Skeletal muscle tissue (tissue), 4 donors: ENCODE data around the gene ACOX3. TPM values are rescaled to one million over a fixed set of nuclear protein-coding genes. Genes with fewer than 3 reads are reported as not detected.
"Not testable (repeated sequence)": the region's sequence is repeated elsewhere in the genome, so short reads cannot be mapped to it uniquely, and the experiment has no call there.

Experiments
- H3K27ac ChIP-seq: one replicate; pipeline ENCODE4 v1.7.0; 2013; ENCODE audit warnings: mild to moderate bottlenecking, low read depth, low read length, inconsistent platforms
- H3K27me3 ChIP-seq, 3 donors: one replicate each; pipeline ENCODE4 v1.7.0; 2013; ENCODE audit warnings: low read length in 3 of 3; ENCODE audit not compliant: control insufficient read depth in 3 of 3, insufficient read depth in 3 of 3
- H3K36me3 ChIP-seq, 3 donors: one replicate each; pipeline ENCODE4 v1.7.0; 2013; ENCODE audit warnings: low read length in 3 of 3; ENCODE audit not compliant: control insufficient read depth in 3 of 3, insufficient read depth in 3 of 3
- H3K4me1 ChIP-seq, 3 donors: one replicate each; pipeline ENCODE4 v1.7.0; 2013; ENCODE audit warnings: low read length in 3 of 3, mild to moderate bottlenecking in 3 of 3; ENCODE audit not compliant: control insufficient read depth in 3 of 3, insufficient read depth in 3 of 3
- H3K4me3 ChIP-seq, 3 donors: one replicate each; pipeline ENCODE4 v1.7.0; 2013; ENCODE audit warnings: low read length in 3 of 3
- H3K9ac ChIP-seq, 3 donors: one replicate each; pipeline ENCODE4 v1.7.0; 2013; ENCODE audit warnings: low read length in 3 of 3, mild to moderate bottlenecking in 3 of 3, moderate library complexity in 2 of 3, low read depth in 1 of 3
- H3K9me3 ChIP-seq, 3 donors: one replicate each; pipeline ENCODE4 v1.7.0; 2013; ENCODE audit warnings: low read length in 3 of 3; ENCODE audit not compliant: control insufficient read depth in 3 of 3
- total RNA-seq: library from RNA; depleted of rRNA; stranded (reverse); fragments of >200 nt; gene quantifications from one replicate; pipeline ENCODE4 v1.2.3, GENCODE V29; 2014
- donor health status: Osteomylitis.

ACOX3 gene
- total RNA-seq, 1 donor from 2014 or later, result 21.9 TPM

- Histone ChIP-seq H3K36me3 (no peaks in the 10 kb centered on the region), H3K27me3 (peaks cover 0 to 14% (median 6%) of the 10 kb centered on the region in 3 donors), H3K9ac (no peak overlapping the region), H3K9me3 (no peaks in the 10 kb centered on the region), H3K4me1 (peaks cover 13 to 26% (median 16%) of the 10 kb centered on the region in 3 donors), H3K4me3 (no peak overlapping the region), H3K27ac (no peak overlapping the region)
These were observed 95.2 kb downstream of the ACOX3 start for GRCh38 chr4:8345053-8345945.

GRCh38 chr4:8344377-8344776 lies 96.1 kb downstream of the ACOX3 start:
- H3K27ac ChIP-seq, result no peak overlapping the region
- no peaks in the 10 kb centered on the region for H3K36me3 ChIP-seq
- peaks cover 13 to 26% (median 16%) of the 10 kb centered on the region in 3 donors for H3K4me1 ChIP-seq
- no peaks in the 10 kb centered on the region for H3K9me3 ChIP-seq
- H3K27me3 ChIP-seq, result peaks cover 0 to 14% (median 6%) of the 10 kb centered on the region in 3 donors
- no peak overlapping the region for H3K9ac ChIP-seq
- H3K4me3 ChIP-seq, result no peak overlapping the region

DNA sequence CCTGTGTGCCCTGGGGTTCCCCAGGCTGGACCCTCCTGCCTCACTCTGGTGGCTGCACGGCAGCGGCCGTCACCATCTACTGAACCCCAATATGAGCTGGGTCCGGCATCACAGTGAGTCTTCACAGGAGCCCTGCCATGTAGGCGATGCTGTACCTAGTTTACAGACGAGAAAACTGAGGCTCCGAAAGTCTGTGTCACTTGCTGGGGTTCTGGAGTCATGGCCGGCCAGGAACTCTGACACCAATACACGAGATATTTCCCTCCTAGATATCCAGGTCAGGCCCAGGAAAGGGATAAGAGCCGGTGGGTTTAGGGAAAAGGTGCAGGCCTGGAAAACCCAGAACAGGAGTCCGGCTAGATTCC lies 96.6 kb downstream of the ACOX3 start:
- no peak overlapping the region for H3K27ac ChIP-seq
- peaks cover 0 to 14% (median 6%) of the 10 kb centered on the region in 3 donors for H3K27me3 ChIP-seq
- H3K36me3 ChIP-seq, result no peaks in the 10 kb centered on the region
- peaks cover 13 to 26% (median 16%) of the 10 kb centered on the region in 3 donors for H3K4me1 ChIP-seq
- H3K9ac ChIP-seq, result no peak overlapping the region
- H3K4me3 ChIP-seq, result no peak overlapping the region
- H3K9me3 ChIP-seq, result no peaks in the 10 kb centered on the region

DNA sequence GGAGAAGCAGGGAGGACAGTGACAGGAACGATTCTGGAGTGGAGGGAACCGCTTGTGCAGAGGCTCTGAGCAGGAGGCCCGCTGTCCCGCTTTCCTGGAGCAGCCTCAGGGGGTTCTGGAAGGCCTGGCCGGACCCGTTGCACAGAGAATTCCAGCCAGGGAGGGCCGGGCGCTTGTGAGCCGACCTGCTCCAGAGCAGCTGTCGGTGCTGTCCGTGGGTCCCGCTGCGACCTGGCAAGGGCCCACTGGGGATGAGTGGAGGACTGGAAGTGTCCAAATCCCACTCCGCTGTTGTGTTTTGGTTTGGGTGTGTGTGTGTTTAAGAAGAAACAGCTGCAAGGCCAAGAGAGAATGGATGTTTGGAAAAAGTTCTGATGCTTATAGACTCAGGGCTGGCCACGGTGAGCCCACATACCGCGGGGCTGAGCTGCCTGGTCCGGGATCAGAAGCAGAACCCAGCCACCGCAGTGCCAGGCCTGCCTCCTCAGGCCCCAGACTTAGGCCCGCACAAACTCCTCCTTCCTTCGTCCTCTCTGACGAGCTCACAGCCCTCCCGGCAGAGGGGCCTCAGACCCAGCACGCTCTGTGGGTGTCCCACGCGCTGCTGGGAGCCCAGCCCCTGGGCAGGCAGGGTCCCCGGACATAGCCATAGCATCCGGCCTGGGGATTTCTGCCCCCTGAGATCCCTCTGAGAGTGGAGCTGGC lies 97.1 kb downstream of the ACOX3 start:
- H3K27me3 ChIP-seq, result peaks cover 0 to 14% (median 6%) of the 10 kb centered on the region in 3 donors
- H3K4me1 ChIP-seq, result peaks cover 13 to 26% (median 16%) of the 10 kb centered on the region in 3 donors
- no peaks in the 10 kb centered on the region for H3K9me3 ChIP-seq
- H3K9ac ChIP-seq, result peak overlapping the region in 1 of 3 donors; percentile 8
- H3K36me3 ChIP-seq, result no peaks in the 10 kb centered on the region
- no peak overlapping the region for H3K4me3 ChIP-seq
- H3K27ac ChIP-seq, result no peak overlapping the region

- peak overlapping the region in 1 of 3 donors; percentile 8 for H3K9ac ChIP-seq
- H3K4me3 ChIP-seq, result no peak overlapping the region
- H3K27ac ChIP-seq, result no peak overlapping the region
- H3K4me1 ChIP-seq, result peaks cover 13 to 26% (median 16%) of the 10 kb centered on the region in 3 donors
- no peaks in the 10 kb centered on the region for H3K9me3 ChIP-seq
- H3K36me3 ChIP-seq, result no peaks in the 10 kb centered on the region
- H3K27me3 ChIP-seq, result peaks cover 0 to 14% (median 6%) of the 10 kb centered on the region in 3 donors
These were observed 97.8 kb downstream of the ACOX3 start for GRCh38 chr4:8342651-8343261.

DNA sequence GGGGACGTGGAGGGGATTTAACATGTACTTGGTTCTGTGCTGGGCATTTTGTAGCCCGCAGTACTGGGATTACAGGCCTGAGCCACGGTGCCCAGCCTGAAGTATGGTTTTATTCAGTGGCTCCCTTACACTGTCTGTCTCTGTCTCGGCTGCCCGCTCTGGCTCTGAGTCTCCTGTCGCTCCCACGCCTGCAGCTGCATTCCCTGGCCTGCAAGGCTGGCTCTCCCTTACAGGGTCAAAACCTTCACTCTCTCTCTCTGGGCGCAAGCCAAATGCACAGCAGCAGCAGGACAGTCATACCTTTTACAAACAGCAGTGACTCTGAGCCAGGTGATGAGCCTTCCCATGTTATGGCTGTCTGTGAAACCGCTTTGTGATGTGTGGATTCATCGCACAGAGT lies 98.8 kb downstream of the ACOX3 start:
- Histone ChIP-seq H3K27me3 (peaks cover 0 to 14% (median 6%) of the 10 kb centered on the region in 3 donors), H3K4me1 (peaks cover 13 to 26% (median 16%) of the 10 kb centered on the region in 3 donors)

DNA sequence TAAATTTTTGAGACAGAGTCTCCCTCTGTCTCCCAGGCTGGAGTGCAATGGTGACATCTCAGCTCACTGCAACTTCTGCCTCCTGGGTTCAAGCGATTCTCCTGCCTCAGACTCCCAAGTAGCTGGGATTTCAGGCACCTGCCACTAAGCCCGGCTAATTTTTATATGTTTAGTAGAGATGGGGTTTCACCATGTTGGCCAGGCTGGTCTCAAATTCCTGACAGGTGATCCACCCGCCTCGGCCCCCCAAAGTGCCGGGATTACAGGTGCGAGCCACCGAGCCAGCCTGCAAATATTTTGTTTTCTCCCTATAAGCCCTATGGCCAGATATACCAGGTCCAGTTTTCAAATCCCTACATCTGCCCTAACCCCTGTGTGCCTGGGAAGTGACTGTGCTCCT lies 99.2 kb downstream of the ACOX3 start:
- H3K9me3 ChIP-seq, H3K36me3 ChIP-seq, H3K4me3 ChIP-seq: not testable (repeated sequence)
- peaks cover 13 to 26% (median 16%) of the 10 kb centered on the region in 3 donors for H3K4me1 ChIP-seq
- H3K27ac ChIP-seq, result peak overlapping the region; percentile 70
- H3K9ac ChIP-seq, result peak overlapping the region; percentile 19 to 69 (median 40)
- peaks cover 0 to 13% (median 5%) of the 10 kb centered on the region in 3 donors for H3K27me3 ChIP-seq

More for the DNA sequence above, 98.8 kb downstream of the ACOX3 start:
- Histone ChIP-seq H3K9me3 (no peaks in the 10 kb centered on the region), H3K27ac (peak overlapping the region; percentile 70), H3K4me3 (no peak overlapping the region), H3K36me3 (no peaks in the 10 kb centered on the region), H3K9ac (peak overlapping the region; percentile 19 to 69 (median 40))

GRCh38 chr4:8340781-8341241 lies 99.7 kb downstream of the ACOX3 start:
- Histone ChIP-seq H3K4me3 (peak overlapping the region in 1 of 3 donors; percentile 35), H3K9me3 (no peaks in the 10 kb centered on the region), H3K36me3 (no peaks in the 10 kb centered on the region), H3K27me3 (peaks cover 0 to 8% (median under 1%) of the 10 kb centered on the region in 3 donors), H3K27ac (peak overlapping the region; percentile 70), H3K4me1 (peaks cover 13 to 26% (median 16%) of the 10 kb centered on the region in 3 donors), H3K9ac (peak overlapping the region in 2 of 3 donors; percentile 33 to 40)

DNA sequence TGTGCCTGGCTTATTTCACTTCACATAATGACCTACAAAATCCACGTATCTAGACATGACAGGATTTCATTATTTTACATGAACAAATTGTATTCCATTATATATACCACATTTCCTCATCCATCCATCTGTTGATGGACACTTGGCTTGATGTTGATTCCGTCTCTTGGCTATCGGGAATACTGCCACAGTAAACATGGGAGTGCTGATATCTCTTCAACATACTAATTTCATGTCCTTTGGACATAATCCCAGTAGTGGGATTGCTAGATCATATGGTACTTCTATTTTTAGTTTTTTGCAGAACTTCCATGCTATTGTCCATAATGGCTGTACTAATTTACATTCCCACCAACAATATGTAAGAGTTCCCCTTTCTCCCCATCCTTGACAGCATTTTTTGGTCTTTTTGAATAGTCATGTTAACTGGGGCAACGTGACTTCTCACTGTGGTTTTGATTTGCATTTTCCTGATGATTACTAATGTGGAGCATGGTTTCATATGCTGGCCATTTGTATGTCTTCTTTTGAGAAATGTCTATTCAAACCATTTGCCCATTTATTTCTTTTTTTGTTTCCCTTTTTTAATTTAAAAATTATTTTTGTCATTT lies 102.1 kb downstream of the ACOX3 start:
- Histone ChIP-seq H3K9ac (no peak overlapping the region), H3K27me3 (no peaks in the 10 kb centered on the region), H3K27ac (no peak overlapping the region), H3K9me3 (no peaks in the 10 kb centered on the region), H3K4me1 (peaks cover 13 to 21% (median 16%) of the 10 kb centered on the region in 3 donors), H3K36me3 (no peaks in the 10 kb centered on the region), H3K4me3 (no peak overlapping the region)
